ENCODE measurements around the gene LOXL3. TPM values are rescaled to one million over a fixed set of nuclear protein-coding genes. Genes with fewer than 3 reads are reported as not detected.

The LOXL3 gene
- total RNA-seq, 1 experiment from 2014 or later = 29.0 TPM

DNA sequence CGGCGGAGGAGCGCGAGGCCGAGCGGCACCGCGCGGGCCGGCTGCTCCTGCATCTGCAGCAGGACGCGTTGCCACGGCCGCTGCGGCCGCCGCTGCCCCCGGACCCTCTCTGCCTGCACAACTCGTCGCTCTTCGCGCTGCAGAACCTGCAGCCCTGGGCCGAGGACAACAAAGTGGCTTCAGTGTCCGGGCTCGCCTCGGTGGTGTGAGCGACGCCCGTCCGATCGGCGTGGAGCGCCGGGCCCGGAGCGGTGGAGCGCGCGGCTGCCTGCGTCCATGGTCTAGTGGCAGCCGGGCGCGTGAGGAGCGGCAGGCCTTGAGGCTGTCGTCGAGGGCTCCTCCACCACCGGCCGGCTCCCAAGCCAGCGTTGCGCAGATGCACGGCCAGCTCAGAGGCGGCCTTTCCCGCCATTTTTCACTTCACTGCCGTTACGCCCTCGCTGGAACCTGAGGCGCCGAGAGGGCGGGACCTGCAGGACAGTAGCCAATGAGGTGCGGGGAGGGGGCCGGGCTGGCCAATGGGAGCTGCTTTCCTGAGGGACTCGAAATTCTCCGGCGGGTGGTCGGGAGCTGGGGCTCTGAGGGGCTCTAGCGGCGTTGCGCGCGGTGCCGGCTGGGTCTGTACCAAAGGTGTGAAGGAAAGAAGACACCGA, 37.6 kb downstream of the LOXL3 start:
- Histone ChIP-seq H3K27me3 (ENCODE audit: insufficient read depth, low read length) (peaks cover 82% of the 10 kb centered on the region), H4K91ac (ENCODE audit: insufficient read length, low read depth, low read length) (no peak overlapping the region), H2BK15ac (ENCODE audit: low read depth, low read length) (no peak overlapping the region; the same call in 1 of the 2 replicates), H2BK12ac (ENCODE audit: insufficient read length, low read depth, low read length) (no peak overlapping the region), H3K79me2 (ENCODE audit: insufficient read depth, low read length) (no peaks in the 10 kb centered on the region), H3K4me2 (ENCODE audit: insufficient read depth, insufficient read length, low read length) (peak overlapping the region; percentile 49), H4K8ac (replicated peaks; ENCODE audit: insufficient read length, low read depth, low read length) (no peak overlapping the region), H4K20me1 (ENCODE audit: control insufficient read depth, insufficient read depth, insufficient read length) (no peaks in the 10 kb centered on the region), H3T11ph (ENCODE audit: low read length) (no peak overlapping the region), H3K4me1 (ENCODE audit: insufficient read depth, low read length) (no peaks in the 10 kb centered on the region), H4K5ac (ENCODE audit: insufficient read length, low read depth, low read length) (no peak overlapping the region), H2BK20ac (ENCODE audit: low read depth, low read length, poor library complexity, severe bottlenecking) (no peak overlapping the region), H3K18ac (ENCODE audit: insufficient read length, low read depth, low read length) (peak overlapping the region; percentile 53), H3K56ac (ENCODE audit: insufficient read length, low read depth, low read length) (no peak overlapping the region), H3K27ac (ENCODE audit: insufficient read length, low read depth, low read length) (no peak overlapping the region), H2AK5ac (ENCODE audit: insufficient read length, low read length) (no peak overlapping the region), H2BK5ac (ENCODE audit: insufficient read length, low read length) (no peak overlapping the region), H2AFZ (ENCODE audit: low read length) (no peak overlapping the region), H3K9me3 (ENCODE audit: control insufficient read depth, low read depth, low read length) (no peaks in the 10 kb centered on the region), H2BK120ac (ENCODE audit: low read depth, low read length, poor library complexity, severe bottlenecking) (no peak overlapping the region), H3K9ac (ENCODE audit: extremely low read depth, insufficient read length, low read length) (no peak overlapping the region), H3K23me2 (ENCODE audit: insufficient read length, low read depth, low read length, poor library complexity, severe bottlenecking) (peaks cover 19% of the 10 kb centered on the region), H3K23ac (ENCODE audit: insufficient read length, low read depth, low read length) (no peak overlapping the region), H3K4ac (ENCODE audit: low read depth, low read length) (no peak overlapping the region), H3K14ac (ENCODE audit: insufficient read depth, low read length) (no peak overlapping the region; the same call in 1 of the 2 replicates), H3K79me1 (ENCODE audit: insufficient read depth, low read depth, low read length, poor library complexity, severe bottlenecking) (no peaks in the 10 kb centered on the region)
- WGBS (ENCODE audit: extremely low coverage, insufficient read length, low lambda C conversion rate) = no CpG with 5 or more reads among the region's 72 CpGs
- DNase-seq = peak; percentile 93
- H3K27ac Mint-ChIP-seq = no peak overlapping the region
- H3K27me3 Mint-ChIP-seq (ENCODE audit: low read depth) = peaks cover 98% of the 10 kb centered on the region
- peaks cover 5 to 8% (median 6%) of the 10 kb centered on the region in 3 experiments; a peak in 6 of 7 replicates for H3K36me3 Mint-ChIP-seq (ENCODE audit: insufficient read depth in 1 of 3, low read depth in 3 of 3)
- H3K4me3 Mint-ChIP-seq = peak overlapping the region; percentile 1 to 30; a peak in 1 of 5 replicates
- TF ChIP-seq, protein P1, sequence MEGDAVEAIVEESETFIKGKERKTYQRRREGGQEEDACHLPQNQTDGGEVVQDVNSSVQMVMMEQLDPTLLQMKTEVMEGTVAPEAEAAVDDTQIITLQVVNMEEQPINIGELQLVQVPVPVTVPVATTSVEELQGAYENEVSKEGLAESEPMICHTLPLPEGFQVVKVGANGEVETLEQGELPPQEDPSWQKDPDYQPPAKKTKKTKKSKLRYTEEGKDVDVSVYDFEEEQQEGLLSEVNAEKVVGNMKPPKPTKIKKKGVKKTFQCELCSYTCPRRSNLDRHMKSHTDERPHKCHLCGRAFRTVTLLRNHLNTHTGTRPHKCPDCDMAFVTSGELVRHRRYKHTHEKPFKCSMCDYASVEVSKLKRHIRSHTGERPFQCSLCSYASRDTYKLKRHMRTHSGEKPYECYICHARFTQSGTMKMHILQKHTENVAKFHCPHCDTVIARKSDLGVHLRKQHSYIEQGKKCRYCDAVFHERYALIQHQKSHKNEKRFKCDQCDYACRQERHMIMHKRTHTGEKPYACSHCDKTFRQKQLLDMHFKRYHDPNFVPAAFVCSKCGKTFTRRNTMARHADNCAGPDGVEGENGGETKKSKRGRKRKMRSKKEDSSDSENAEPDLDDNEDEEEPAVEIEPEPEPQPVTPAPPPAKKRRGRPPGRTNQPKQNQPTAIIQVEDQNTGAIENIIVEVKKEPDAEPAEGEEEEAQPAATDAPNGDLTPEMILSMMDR (conservative IDR thresholded peaks at IDR 0.05) = no peak
- peaks cover 13 to 17% of the 10 kb centered on the region in 2 experiments for H3K9me3 Mint-ChIP-seq
- peaks cover 12 to 14% of the 10 kb centered on the region in 2 experiments for H3K4me1 Mint-ChIP-seq

Measured in H9 (cell line).